ENCODE results near the gene EDN1. TPM values are rescaled to one million over a fixed set of nuclear protein-coding genes. Genes with fewer than 3 reads are reported as not detected.

Gene EDN1
- total and polyA plus RNA-seq, 9 of the 15 experiments (the other 6 are each of a cell fraction or from before 2014, with no cell fraction given) = 0.03 to 0.06 TPM; not detected in 7

- TF ChIP-seq CTCF (IDR thresholded peaks at IDR 0.05 in 2 of 3, conservative IDR thresholded peaks at IDR 0.05 in 1 of 3; ENCODE audit: insufficient read depth in 2 of 3, low read depth in 1 of 3, low read length in 3 of 3) = peak in 1 of 3 experiments; percentile 26; a peak in 1 of 6 replicates
These were observed 1.9 kb downstream of the EDN1 start (continued) for GRCh38 chr6:12291839-12292604.

- in situ Hi-C loops (cut with MboI) = loop anchor here (5.0 kb wide), 1 partner anchor 641 kb away; no protein-coding TSS in a partner anchor
- WGBS (ENCODE audit: insufficient coverage, low coverage, missing lambda C conversion rate) = 1% methylated on average over 4 of the region's 4 CpGs
- no peak overlapping the region for H3K4me3 ChIP-seq
- no peak for TF ChIP-seq POU5F1 (IDR thresholded peaks at IDR 0.05; ENCODE audit: borderline replicate concordance, low read depth, low read length, partially characterized antibody)
- no peak for TF ChIP-seq PML (IDR thresholded peaks at IDR 0.05; ENCODE audit: low read length)
- TF ChIP-seq CGGBP1 (CRISPR knock-in tag; IDR thresholded peaks at IDR 0.05) = no peak
- TF ChIP-seq CUX1 (CRISPR knock-in tag; IDR thresholded peaks at IDR 0.05) = no peak
- no peak for TF ChIP-seq ZNF175 (CRISPR knock-in tag; IDR thresholded peaks at IDR 0.05; ENCODE audit: low read depth)
- TF ChIP-seq HOXB6 (CRISPR knock-in tag; IDR thresholded peaks at IDR 0.05; ENCODE audit: borderline replicate concordance) = no peak
- TF ChIP-seq SRF (CRISPR knock-in tag; IDR thresholded peaks at IDR 0.05) = no peak
These were observed 3.2 kb downstream of the EDN1 start for GRCh38 chr6:12293235-12293930.

More at GRCh38 chr6:12293235-12293930, 3.2 kb downstream of the EDN1 start:
- no peaks in the 10 kb centered on the region for H3K79me2 ChIP-seq (ENCODE audit: control insufficient read depth, insufficient read depth, low read length)
- no TSS peak for BruUV-seq (replicated peaks)
- no peak overlapping the region for H3K9ac ChIP-seq (ENCODE audit: insufficient read depth in 1 of 2, low read depth in 2 of 2, low read length in 2 of 2)
- H3K36me3 ChIP-seq (ENCODE audit: control insufficient read depth, insufficient read depth, low read length) = no peaks in the 10 kb centered on the region
- peaks cover 0 to 7% of the 10 kb centered on the region in 2 experiments; a peak in 2 of 5 replicates for H3K4me1 ChIP-seq (replicated peaks in 1 of 2; ENCODE audit: control insufficient read depth in 2 of 2, insufficient read depth in 2 of 2, low read length in 2 of 2)
- no peaks in the 10 kb centered on the region for H3K9me1 ChIP-seq (ENCODE audit: control insufficient read depth, insufficient read depth, low read length)
- no peak for FAIRE-seq
- ChIA-PET POLR2A (interaction anchor here (0.6 kb wide), 1 partner anchor 129 kb away, joined by 3 read pairs; no protein-coding TSS in a partner anchor), CTCF (ENCODE audit: low intra/inter-chr PET ratio) (interaction anchor here (1.3 kb wide), 1 partner anchor 310 kb away, joined by 3 read pairs; no protein-coding TSS in a partner anchor)
- no peak overlapping the region for H3K27ac ChIP-seq (ENCODE audit: extremely low read depth, low read depth, low read length)
- no peak for ATAC-seq
- H2AFZ ChIP-seq (ENCODE audit: low read depth, low read length) = no peak overlapping the region
- no peaks in the 10 kb centered on the region for H4K20me1 ChIP-seq (replicated peaks; ENCODE audit: control insufficient read depth, insufficient read depth, low read length)
- no peak for DNase-seq (ENCODE audit: extremely low read depth in 1 of 4, low spot score in 3 of 4)
- no peaks in the 10 kb centered on the region for H3K9me3 ChIP-seq (replicated peaks; ENCODE audit: control insufficient read depth, insufficient read depth, low read depth, low read length)
- H3K27me3 ChIP-seq (ENCODE audit: control insufficient read depth in 2 of 2, insufficient read depth in 2 of 2, low read length in 2 of 2) = peaks cover 27 to 39% of the 10 kb centered on the region in 2 experiments
- no peak overlapping the region for H3K4me2 ChIP-seq (ENCODE audit: insufficient read depth, low read length)
- intact Hi-C loops (cut with micrococcal nuclease) = no loop called here
